Karpas-422 (cell line): ENCODE data around the gene SPNS2. TPM values are rescaled to one million over a fixed set of nuclear protein-coding genes. Genes with fewer than 3 reads are reported as not detected.

Source experiments
- DNase-seq: peaks from one replicate; pipeline ENCODE4 v3.0.0-alpha.2; 2015
- H2AFZ ChIP-seq: fragments of 200-600 bp; sonication (generic); 2 replicates; pipeline ENCODE4 v1.6.1; 2014; ENCODE audit warnings: antibody characterized with exemption, low read length, mixed read lengths
- H3K27ac ChIP-seq: fragments of 200-600 bp; sonication (generic); 2 replicates; pipeline ENCODE4 v1.5.1; 2014; ENCODE audit warnings: mild to moderate bottlenecking, low read length, moderate library complexity
- H3K27me3 ChIP-seq: fragments of 200-600 bp; sonication (generic); 2 replicates; pipeline ENCODE4 v1.6.1; 2014; ENCODE audit warnings: low read length, mixed read lengths
- H3K36me3 ChIP-seq: fragments of 200-600 bp; sonication (generic); 2 replicates; pipeline ENCODE4 v1.6.1; 2014; ENCODE audit warnings: low read length, mixed read lengths; ENCODE audit not compliant: insufficient read depth
- H3K4me1 ChIP-seq: fragments of 200-600 bp; sonication (generic); 2 replicates; pipeline ENCODE4 v1.6.1; 2014; ENCODE audit warnings: mild to moderate bottlenecking, low read length, mixed read lengths
- H3K4me2 ChIP-seq: fragments of 200-600 bp; sonication (generic); 2 replicates; pipeline ENCODE4 v1.6.1; 2014; ENCODE audit warnings: low read length, low read depth, mild to moderate bottlenecking; ENCODE audit not compliant: poor library complexity, severe bottlenecking
- H3K4me3 ChIP-seq: fragments of 200-600 bp; sonication (generic); 2 replicates; pipeline ENCODE4 v1.5.1; 2014; ENCODE audit warnings: mild to moderate bottlenecking, antibody characterized with exemption, low read length, mixed read lengths
- H3K79me2 ChIP-seq: fragments of 200-600 bp; sonication (generic); 2 replicates; pipeline ENCODE4 v1.6.1; 2014; ENCODE audit warnings: mild to moderate bottlenecking, low read length, mixed read lengths
- H3K9ac ChIP-seq: fragments of 200-600 bp; sonication (generic); 2 replicates; pipeline ENCODE4 v1.6.0; 2014; ENCODE audit warnings: low read length
- H3K9me2 ChIP-seq: fragments of 200-600 bp; sonication (generic), shearing (Covaris generic); replicated peaks from 2 replicates; pipeline ENCODE4 v1.6.0; 2014; ENCODE audit warnings: mild to moderate bottlenecking, low read length, moderate library complexity; ENCODE audit not compliant: insufficient read depth
- H3K9me3 ChIP-seq: fragments of 300-700, 200-600 bp; sonication (generic); 2 replicates; pipeline ENCODE4 v1.6.1; 2014; ENCODE audit warnings: low read length, mixed read lengths
- H4K20me1 ChIP-seq: fragments of 200-600 bp; sonication (generic); 2 replicates; pipeline ENCODE4 v1.6.1; 2014; ENCODE audit warnings: mild to moderate bottlenecking, antibody characterized with exemption, low read length, low read depth; ENCODE audit not compliant: insufficient read depth
- total RNA-seq: library from RNA; depleted of rRNA; stranded (reverse); fragments of >200 nt; shearing (Covaris generic); gene quantifications from 2 replicates; pipeline ENCODE4 v1.2.3, GENCODE V29; 2014; ENCODE audit warnings: low replicate concordance; rRNA removed

The SPNS2 gene
- total RNA-seq, 1 experiment from 2014 or later: not detected

- no peak for DNase-seq
- Histone ChIP-seq H3K27me3 (no peaks in the 10 kb centered on the region), H3K9ac (no peak overlapping the region)
Observed at GRCh38 chr17:4587803-4588202, 89.1 kb downstream of the SPNS2 start.

GRCh38 chr17:4588391-4588790 lies 89.7 kb downstream of the SPNS2 start:
- H3K4me2 ChIP-seq: no peak overlapping the region
- H2AFZ ChIP-seq: no peak overlapping the region
- no peaks in the 10 kb centered on the region for H3K79me2 ChIP-seq
- no peak overlapping the region for H3K4me3 ChIP-seq
- H3K27me3 ChIP-seq: no peaks in the 10 kb centered on the region
- no peak overlapping the region for H3K27ac ChIP-seq
- no peaks in the 10 kb centered on the region for H3K36me3 ChIP-seq
- no peaks in the 10 kb centered on the region; the same call in 1 of the 2 replicates for H3K4me1 ChIP-seq
- no peaks in the 10 kb centered on the region for H4K20me1 ChIP-seq
- H3K9me3 ChIP-seq: no peaks in the 10 kb centered on the region
- H3K9me2 ChIP-seq: no peaks in the 10 kb centered on the region
- H3K9ac ChIP-seq: no peak overlapping the region
- no peak for DNase-seq

More at GRCh38 chr17:4587803-4588202, 89.1 kb downstream of the SPNS2 start:
- Histone ChIP-seq H3K9me3 (no peaks in the 10 kb centered on the region), H3K4me2 (no peak overlapping the region), H4K20me1 (no peaks in the 10 kb centered on the region), H2AFZ (no peak overlapping the region), H3K4me3 (no peak overlapping the region), H3K36me3 (no peaks in the 10 kb centered on the region), H3K27ac (no peak overlapping the region), H3K9me2 (no peaks in the 10 kb centered on the region), H3K4me1 (no peaks in the 10 kb centered on the region; the same call in 1 of the 2 replicates), H3K79me2 (no peaks in the 10 kb centered on the region)

Other genes starting within 250 kb of the SPNS2 start
- 24.1 and 34.4 TPM in 2 replicates for gene ANKFY1, start 234.9 kb upstream of the SPNS2 start, total RNA-seq
- 45.2 and 60.8 TPM in 2 replicates for gene UBE2G1, start 132.2 kb upstream of the SPNS2 start, total RNA-seq
- gene SPNS3, start 64.9 kb upstream of the SPNS2 start, total RNA-seq: 4.1 and 12.9 TPM in 2 replicates
- 48.2 and 76.6 TPM in 2 replicates for gene MYBBP1A, start 56.5 kb downstream of the SPNS2 start, total RNA-seq
- not detected in 2 replicates for gene GGT6, start 61.7 kb downstream of the SPNS2 start, total RNA-seq
- 0.45 TPM in 1 of 2 replicates, not detected in the other for gene SMTNL2, start 85.6 kb downstream of the SPNS2 start, total RNA-seq
- gene ALOX15, start 142.8 kb downstream of the SPNS2 start, total RNA-seq: 0.72 and 1.5 TPM in 2 replicates
- gene PELP1, start 205.3 kb downstream of the SPNS2 start, total RNA-seq: 27.7 and 34.6 TPM in 2 replicates
- 19.1 and 53.9 TPM in 2 replicates for gene ARRB2, start 211.8 kb downstream of the SPNS2 start, total RNA-seq
- gene MED11, start 232.5 kb downstream of the SPNS2 start, total RNA-seq: 20.3 and 21.0 TPM in 2 replicates
- not detected in 2 replicates for gene ZMYND15, start 241.0 kb downstream of the SPNS2 start, total RNA-seq
- 1.3 and 2.2 TPM in 2 replicates for gene CXCL16, start 241.0 kb downstream of the SPNS2 start, total RNA-seq